K562 (cell line): ENCODE measurements around the gene CXCR6. TPM values are rescaled to one million over a fixed set of nuclear protein-coding genes. Genes with fewer than 3 reads are reported as not detected.

Experiments
- E2F6 ChIP-seq, 2 experiments: IDR thresholded peaks; 2 replicates each; pipeline ENCODE4 v1.6.1; 2011; ENCODE audit warnings: borderline replicate concordance in 1 of 2, control low read depth in 1 of 2, low read depth in 1 of 2, low read length in 1 of 2, mild to moderate bottlenecking in 1 of 2, mixed read lengths in 1 of 2, moderate library complexity in 1 of 2; ENCODE audit not compliant: insufficient read depth in 1 of 2, insufficient read length in 1 of 2, poor library complexity in 1 of 2, severe bottlenecking in 1 of 2; ENCODE audit errors: extremely low read depth in 1 of 2
- L3MBTL2 ChIP-seq: fragments of 450-650 bp; IDR thresholded peaks from 2 replicates; pipeline ENCODE4 v1.6.1; 2016; ENCODE audit warnings: mild to moderate bottlenecking, moderate library complexity
- LCOR ChIP-seq: sonication (generic); formaldehyde crosslinking; IDR thresholded peaks from 2 replicates; pipeline ENCODE4 v1.8.0; 2022; ENCODE audit warnings: mild to moderate bottlenecking, missing genetic modification reagents
- MNT ChIP-seq, 2 experiments: fragments of 450-650 bp; conservative IDR thresholded peaks; 2 replicates each; pipeline ENCODE4 v1.6.1; 2017; ENCODE audit warnings: mild to moderate bottlenecking in 2 of 2, moderate library complexity in 2 of 2
- MXI1 ChIP-seq: IDR thresholded peaks from 2 replicates; pipeline ENCODE4 v1.6.1; 2011; ENCODE audit warnings: low read depth, mild to moderate bottlenecking, improper control_type of control experiment, low read length
- MYC ChIP-seq, 2 experiments: fragments of 250-450 bp in 1 of 2; sonication (Bioruptor Pico) in 1 of 2; IDR thresholded peaks; 2 replicates each; pipeline versions ENCODE4 v1.5.1 to v1.6.1; 2012 to 2021; ENCODE audit warnings: low read depth in 2 of 2, borderline replicate concordance in 1 of 2, improper control_type of control experiment in 1 of 2, low read length in 1 of 2, mild to moderate bottlenecking in 1 of 2, moderate library complexity in 1 of 2
- POU5F1 ChIP-seq: fragments of 150-350 bp; IDR thresholded peaks from 2 replicates; pipeline ENCODE4 v1.6.1; 2014; ENCODE audit warnings: borderline replicate concordance, low read length, low read depth, mild to moderate bottlenecking; ENCODE audit not compliant: partially characterized antibody
- RHOXF2B ChIP-seq: fragments of 250-450 bp; sonication (Bioruptor Pico); conservative IDR thresholded peaks from 2 replicates; pipeline ENCODE4 v1.5.1; 2021
- TAF1 ChIP-seq: IDR thresholded peaks from 2 replicates; pipeline ENCODE4 v1.6.1; 2011; ENCODE audit warnings: mild to moderate bottlenecking, low read length, moderate library complexity; ENCODE audit not compliant: insufficient read depth, control insufficient read depth, severe bottlenecking; ENCODE audit errors: extremely low read depth
- YBX1 ChIP-seq: fragments of 450-650 bp; IDR thresholded peaks from 2 replicates; pipeline ENCODE4 v1.7.1; 2016; ENCODE audit warnings: mild to moderate bottlenecking
- ZNF696 ChIP-seq: fragments of 250-450 bp; sonication (Bioruptor Pico); conservative IDR thresholded peaks from 2 replicates; pipeline ENCODE4 v1.4.0; 2020; ENCODE audit warnings: mild to moderate bottlenecking, moderate library complexity
- polyA plus RNA-seq, 8 experiments: library from polyadenylated mRNA; depleted of rRNA in 4 of 8; stranded (reverse) in 5 of 8; unstranded in 3 of 8; fragments of >200 nt; fragmentation: Nextera tagmentation in 2 of 8; fragmentation: Illumina TruSeq in 1 of 8; extraction: Ambion mirVana in 2 of 8; extraction: Trizol in 1 of 8; gene quantifications; 2 replicates each; pipeline versions ENCODE4 v1.2.1 to v1.2.3, GENCODE V29; 2011 to 2014; ENCODE audit warnings: inconsistent platforms in 1 of 8, missing spikeins in 1 of 8
- total RNA-seq, 7 experiments: library from RNA; depleted of rRNA in 6 of 7; stranded (reverse); fragments of >200 nt in 6 of 7; fragmentation: Illumina TruSeq in 2 of 7; extraction: Trizol in 2 of 7; gene quantifications; 2 replicates each; pipeline versions ENCODE4 v1.2.1 to v1.2.3, GENCODE V29; 2011 to 2021; ENCODE audit warnings: low replicate concordance in 1 of 7
- TF ChIP-seq, protein P1 (sequence below): fragments of 200-800 bp; sonication (Bioruptor generic); IDR thresholded peaks from 2 replicates; pipeline ENCODE4 v1.6.1; 2017; ENCODE audit warnings: missing genetic modification characterization, missing compliant biosample characterization
- TF ChIP-seq, protein P2 (sequence below): sonication (generic); formaldehyde crosslinking; IDR thresholded peaks from 2 replicates; pipeline ENCODE4 v1.9.0; 2022; ENCODE audit warnings: mild to moderate bottlenecking, missing genetic modification reagents
- TF ChIP-seq, protein P3 (sequence below): sonication (generic); formaldehyde crosslinking; IDR thresholded peaks from 2 replicates; pipeline ENCODE4 v1.4.0; 2020; ENCODE audit warnings: mild to moderate bottlenecking, missing genetic modification reagents

The CXCR6 gene
- total and polyA plus RNA-seq, 9 of the 15 experiments (the other 6 are each of a cell fraction or from before 2014, with no cell fraction given), result 0.28 TPM; not detected in 8

GRCh38 chr3:45994419-45995235 is 51.4 kb downstream of the CXCR6 start (continued):
- TF ChIP-seq, protein P1, sequence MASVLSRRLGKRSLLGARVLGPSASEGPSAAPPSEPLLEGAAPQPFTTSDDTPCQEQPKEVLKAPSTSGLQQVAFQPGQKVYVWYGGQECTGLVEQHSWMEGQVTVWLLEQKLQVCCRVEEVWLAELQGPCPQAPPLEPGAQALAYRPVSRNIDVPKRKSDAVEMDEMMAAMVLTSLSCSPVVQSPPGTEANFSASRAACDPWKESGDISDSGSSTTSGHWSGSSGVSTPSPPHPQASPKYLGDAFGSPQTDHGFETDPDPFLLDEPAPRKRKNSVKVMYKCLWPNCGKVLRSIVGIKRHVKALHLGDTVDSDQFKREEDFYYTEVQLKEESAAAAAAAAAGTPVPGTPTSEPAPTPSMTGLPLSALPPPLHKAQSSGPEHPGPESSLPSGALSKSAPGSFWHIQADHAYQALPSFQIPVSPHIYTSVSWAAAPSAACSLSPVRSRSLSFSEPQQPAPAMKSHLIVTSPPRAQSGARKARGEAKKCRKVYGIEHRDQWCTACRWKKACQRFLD (CRISPR knock-in tag), result peak; percentile 40; the same call in 1 of the 2 replicates
- TF ChIP-seq E2F6 (IDR thresholded peaks at IDR 0.05; ENCODE audit: borderline replicate concordance in 1 of 2, extremely low read depth in 1 of 2, insufficient read depth in 1 of 2, insufficient read length in 1 of 2, low read depth in 1 of 2, low read length in 1 of 2, poor library complexity in 1 of 2, severe bottlenecking in 1 of 2) (peak; percentile 25 to 78), L3MBTL2 (peak; percentile 12; the same call in 1 of the 2 replicates), MYC (IDR thresholded peaks at IDR 0.05; ENCODE audit: low read depth, low read length) (peak; percentile 74), MYC (CRISPR knock-in tag; IDR thresholded peaks at IDR 0.05; ENCODE audit: borderline replicate concordance, low read depth) (no peak), ZNF696 (CRISPR knock-in tag) (no peak), MNT (conservative IDR thresholded peaks at IDR 0.05) (peak in 1 of 2 experiments; percentile 47; a peak in 2 of 4 replicates), YBX1 (no peak), RHOXF2B (CRISPR knock-in tag) (no peak), LCOR (CRISPR knock-in tag) (no peak), TAF1 (peak; percentile 5), MXI1 (0 out of 2 replicates have a peak, but pooled peaks have one; percentile 27), POU5F1 (no peak)
- TF ChIP-seq, protein P2, sequence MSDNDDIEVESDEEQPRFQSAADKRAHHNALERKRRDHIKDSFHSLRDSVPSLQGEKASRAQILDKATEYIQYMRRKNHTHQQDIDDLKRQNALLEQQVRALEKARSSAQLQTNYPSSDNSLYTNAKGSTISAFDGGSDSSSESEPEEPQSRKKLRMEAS (CRISPR knock-in tag), result 0 out of 2 replicates have a peak, but pooled peaks have one; percentile 7
- TF ChIP-seq, protein P3, sequence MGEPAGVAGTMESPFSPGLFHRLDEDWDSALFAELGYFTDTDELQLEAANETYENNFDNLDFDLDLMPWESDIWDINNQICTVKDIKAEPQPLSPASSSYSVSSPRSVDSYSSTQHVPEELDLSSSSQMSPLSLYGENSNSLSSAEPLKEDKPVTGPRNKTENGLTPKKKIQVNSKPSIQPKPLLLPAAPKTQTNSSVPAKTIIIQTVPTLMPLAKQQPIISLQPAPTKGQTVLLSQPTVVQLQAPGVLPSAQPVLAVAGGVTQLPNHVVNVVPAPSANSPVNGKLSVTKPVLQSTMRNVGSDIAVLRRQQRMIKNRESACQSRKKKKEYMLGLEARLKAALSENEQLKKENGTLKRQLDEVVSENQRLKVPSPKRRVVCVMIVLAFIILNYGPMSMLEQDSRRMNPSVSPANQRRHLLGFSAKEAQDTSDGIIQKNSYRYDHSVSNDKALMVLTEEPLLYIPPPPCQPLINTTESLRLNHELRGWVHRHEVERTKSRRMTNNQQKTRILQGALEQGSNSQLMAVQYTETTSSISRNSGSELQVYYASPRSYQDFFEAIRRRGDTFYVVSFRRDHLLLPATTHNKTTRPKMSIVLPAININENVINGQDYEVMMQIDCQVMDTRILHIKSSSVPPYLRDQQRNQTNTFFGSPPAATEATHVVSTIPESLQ, result 0 out of 2 replicates have a peak, but pooled peaks have one; percentile 30
- TF ChIP-seq, all 486 proteins: peak for 15
